ENCODE measurements around the gene FAM32A.

Gene FAM32A

GRCh38 chr19:16201011-16201391 is 15.8 kb downstream of the FAM32A start:
- no peak for DNase-seq

GRCh38 chr19:16202320-16203255 is 17.4 kb downstream of the FAM32A start:
- DNase-seq = peak in 1 of 58 donors; percentile 24

GRCh38 chr19:16203256-16204004 is 18.2 kb downstream of the FAM32A start:
- no peak for DNase-seq

GRCh38 chr19:16204005-16204294 is 18.7 kb downstream of the FAM32A start:
- DNase-seq = no peak

- DNase-seq = no peak
These were observed 20.2 kb downstream of the FAM32A start for GRCh38 chr19:16205205-16206045.

DNA sequence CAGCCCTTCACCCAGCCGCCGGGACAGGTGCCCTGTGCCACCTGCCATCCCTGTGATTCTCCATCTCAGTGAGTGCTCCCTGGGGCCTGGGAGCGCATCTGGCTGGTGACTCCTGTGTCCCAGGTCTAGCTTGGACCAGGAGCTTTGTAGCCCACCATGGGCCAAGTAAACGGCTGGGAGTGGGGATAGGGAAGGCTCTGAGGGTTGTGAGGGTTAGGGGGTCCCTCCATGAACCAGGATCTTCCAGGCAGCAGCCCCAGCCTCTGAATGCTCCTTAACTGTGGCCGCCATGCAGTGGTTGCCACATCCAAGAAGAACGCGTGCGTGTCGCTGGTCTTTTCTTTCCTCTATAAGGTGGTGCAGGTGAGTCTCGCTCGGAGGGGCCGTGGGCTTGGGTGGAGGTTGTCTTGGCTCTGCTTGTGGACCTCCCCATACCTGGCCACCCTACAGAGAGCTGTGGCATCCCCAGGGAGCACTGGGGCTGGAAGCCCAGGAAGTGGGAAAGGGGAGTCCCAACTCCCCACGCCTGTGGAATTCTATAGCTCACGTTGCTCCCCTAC is 20.9 kb downstream of the FAM32A start:
- no peak for DNase-seq

- DNase-seq = no peak
These were observed 21.4 kb downstream of the FAM32A start for GRCh38 chr19:16206637-16207036.

GRCh38 chr19:16207063-16207462 is 21.9 kb downstream of the FAM32A start:
- DNase-seq = no peak

DNA sequence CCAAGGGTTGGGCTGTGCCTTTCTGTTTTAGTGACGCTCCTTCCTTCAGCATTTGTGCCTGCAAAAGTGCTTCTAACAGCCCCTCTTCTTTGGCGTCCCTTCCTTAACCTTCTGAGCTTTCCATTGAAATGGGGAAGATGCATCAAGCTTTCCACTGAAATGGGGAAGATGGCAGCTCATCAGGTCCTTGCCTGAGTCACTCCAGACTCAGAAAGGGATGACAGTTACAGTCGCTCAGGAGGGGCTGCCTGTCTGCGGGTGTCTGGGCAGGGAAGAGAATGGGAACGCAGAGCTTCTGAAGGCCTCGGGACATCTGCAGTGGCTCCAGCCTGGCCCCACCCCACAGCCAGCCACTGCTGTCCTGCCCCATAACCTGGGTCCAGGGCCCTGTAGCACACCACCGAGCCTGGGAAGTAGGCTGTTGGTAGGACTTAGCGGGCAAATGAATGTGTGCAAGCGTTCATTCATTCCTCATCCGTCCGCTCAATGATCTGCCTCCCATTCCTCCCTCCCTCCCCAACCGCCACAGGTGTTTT is 22.3 kb downstream of the FAM32A start:
- no peak for DNase-seq

- DNase-seq = no peak
These were observed 23.0 kb downstream of the FAM32A start for GRCh38 chr19:16208064-16208759.

GRCh38 chr19:16208847-16209665 is 23.8 kb downstream of the FAM32A start:
- no peak for DNase-seq

- no peak for DNase-seq
These were observed 25.0 kb downstream of the FAM32A start for GRCh38 chr19:16210168-16210567.

GRCh38 chr19:16213076-16213475 is 27.9 kb downstream of the FAM32A start:
- DNase-seq = no peak

DNA sequence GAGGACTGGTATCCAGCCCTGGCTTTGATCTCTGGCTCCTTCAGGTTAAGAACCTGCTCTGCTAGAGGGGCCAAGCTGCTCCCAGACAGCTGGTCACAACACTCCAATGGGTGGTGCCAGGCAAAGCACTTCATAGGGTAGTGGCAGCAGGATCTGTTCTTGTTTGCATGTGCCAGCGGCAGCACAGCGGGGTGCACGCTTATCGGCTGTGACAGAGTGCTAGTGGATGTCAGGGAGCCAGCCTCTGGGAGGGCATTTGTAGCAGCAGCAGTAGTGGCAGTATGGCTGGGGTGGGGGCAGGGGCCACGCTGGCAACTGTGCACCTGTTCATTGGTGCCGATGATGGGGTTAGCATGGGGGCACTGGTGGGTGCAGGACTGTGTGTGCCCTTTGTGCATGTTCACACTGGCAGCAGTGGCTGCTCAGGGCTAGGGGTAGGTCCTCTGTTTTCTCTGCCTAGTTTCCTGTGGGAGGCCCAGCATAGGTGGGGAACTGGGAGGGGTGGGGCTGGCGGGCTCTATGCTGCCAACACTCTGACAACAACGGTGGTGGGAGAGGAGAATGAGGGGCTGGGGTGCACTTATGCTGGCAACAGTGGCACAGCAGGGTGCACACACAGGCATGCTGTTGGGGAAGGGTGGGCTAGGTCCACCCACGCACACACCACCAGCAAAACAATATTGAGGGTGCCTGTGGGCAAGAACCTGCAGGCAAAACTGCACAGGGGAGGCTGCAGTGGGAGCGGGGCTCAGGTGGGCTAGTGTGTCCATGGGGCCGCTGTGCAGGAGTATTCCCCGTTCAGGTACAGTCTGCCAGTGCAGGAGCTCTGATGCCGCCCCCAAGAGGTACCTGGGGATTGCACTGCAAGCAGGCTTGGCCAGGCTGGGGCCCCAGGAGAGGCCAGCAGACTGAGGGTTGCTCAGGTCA is 31.8 kb downstream of the FAM32A start:
- no peak for DNase-seq

GRCh38 chr19:16217716-16218451 is 32.7 kb downstream of the FAM32A start:
- peak in 1 of 58 donors; percentile 6 for DNase-seq

DNA sequence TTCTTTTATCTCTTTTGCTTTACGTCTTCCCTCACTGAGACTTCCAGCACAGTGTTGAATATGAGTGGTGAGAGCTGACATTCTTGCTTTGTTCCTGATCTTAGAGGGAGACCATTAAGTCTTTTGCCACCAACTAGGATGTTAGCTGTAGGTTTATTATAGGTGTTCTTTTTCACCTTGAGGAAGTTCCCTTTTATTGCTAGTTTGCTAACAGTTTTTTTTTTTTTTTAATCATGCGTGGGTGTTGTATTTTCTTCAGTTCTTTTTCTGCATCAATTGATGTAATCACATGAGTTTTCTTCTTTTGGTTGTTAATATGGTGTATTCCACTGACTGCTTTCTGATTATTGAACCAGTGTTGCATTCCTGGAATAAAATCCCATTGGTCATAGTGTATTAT is 33.6 kb downstream of the FAM32A start:
- no peak for DNase-seq

DNA sequence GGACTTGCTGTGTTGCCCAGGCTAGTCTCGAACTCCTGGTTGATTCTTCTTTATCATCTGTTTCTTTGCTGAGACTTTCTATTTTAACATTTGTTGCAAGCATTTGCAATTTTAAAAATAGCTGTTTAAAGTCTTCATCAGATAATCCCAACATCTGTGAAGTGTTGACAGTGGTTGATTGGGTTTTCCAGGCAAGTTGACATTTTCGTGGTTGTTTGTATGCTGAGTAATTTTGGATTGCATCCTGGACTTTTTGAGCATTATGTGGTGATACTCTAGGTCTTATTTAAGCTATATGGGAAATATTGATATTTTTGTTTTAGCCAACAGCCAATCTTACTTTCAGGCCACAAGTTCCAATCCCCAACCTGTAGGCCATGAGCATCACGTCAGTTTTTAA is 37.6 kb downstream of the FAM32A start:
- DNase-seq = no peak

DNA sequence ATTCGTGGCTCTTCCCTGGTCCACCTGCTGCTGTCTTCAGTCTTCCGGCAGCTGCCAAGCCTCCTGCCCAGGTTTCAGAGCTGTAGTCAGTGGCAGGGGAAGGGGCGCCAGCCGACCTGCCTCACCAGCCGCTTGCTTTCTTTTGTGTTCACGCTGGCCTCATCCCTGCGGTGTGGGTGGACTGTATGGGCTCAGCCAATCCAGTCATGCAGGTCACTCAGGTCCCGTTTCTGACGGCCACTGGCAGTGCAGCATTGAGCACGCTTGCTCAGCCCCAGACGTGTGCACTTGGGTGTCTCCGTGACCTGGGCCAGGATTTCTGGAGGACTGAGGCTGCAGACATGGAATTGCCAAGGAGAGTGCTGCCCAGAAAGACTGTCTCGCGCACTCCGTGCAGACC is 38.5 kb downstream of the FAM32A start:
- no peak for DNase-seq
